MM.1S (cell line): ENCODE data around the gene ERMAP.

Experiments
- EZH2 ChIP-seq: fragments of 300-600 bp; sonication (generic); optimal IDR thresholded peaks from 2 replicates; pipeline ENCODE3; 2017; ENCODE audit warnings: low read depth, mild to moderate bottlenecking, antibody characterized with exemption, low read length, mixed read lengths
- EZH2phosphoT487 ChIP-seq: fragments of 300-600 bp; sonication (generic); IDR thresholded peaks from 2 replicates; pipeline ENCODE4 v1.6.1; 2018; ENCODE audit warnings: antibody characterized with exemption, low read length
- TF ChIP-seq, protein P1 (sequence below): fragments of 300-600 bp; sonication (generic); IDR thresholded peaks from 2 replicates; pipeline ENCODE4 v1.5.1; 2016; ENCODE audit warnings: antibody characterized with exemption, low read length, mixed read lengths

DNA sequence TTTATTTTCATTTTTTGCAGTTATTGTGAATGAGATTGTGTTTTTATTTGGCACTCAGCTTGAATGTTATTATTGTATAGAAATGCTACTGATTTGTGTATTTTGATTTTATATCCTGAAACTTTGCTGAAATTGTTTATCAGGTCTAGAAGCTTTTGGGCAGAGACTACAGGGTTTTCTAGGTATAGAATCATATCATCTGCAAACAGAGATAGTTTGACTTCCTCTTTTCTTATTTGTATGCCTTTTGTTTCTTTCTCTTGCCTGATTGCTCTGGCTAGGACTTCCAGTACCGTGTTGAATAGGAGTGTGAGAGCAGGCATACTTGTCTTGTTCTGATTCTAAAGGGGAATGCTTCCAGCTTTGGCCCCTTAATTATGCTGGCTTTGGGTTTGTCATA lies 56.7 kb downstream of the ERMAP start:
- TF ChIP-seq, protein P1, sequence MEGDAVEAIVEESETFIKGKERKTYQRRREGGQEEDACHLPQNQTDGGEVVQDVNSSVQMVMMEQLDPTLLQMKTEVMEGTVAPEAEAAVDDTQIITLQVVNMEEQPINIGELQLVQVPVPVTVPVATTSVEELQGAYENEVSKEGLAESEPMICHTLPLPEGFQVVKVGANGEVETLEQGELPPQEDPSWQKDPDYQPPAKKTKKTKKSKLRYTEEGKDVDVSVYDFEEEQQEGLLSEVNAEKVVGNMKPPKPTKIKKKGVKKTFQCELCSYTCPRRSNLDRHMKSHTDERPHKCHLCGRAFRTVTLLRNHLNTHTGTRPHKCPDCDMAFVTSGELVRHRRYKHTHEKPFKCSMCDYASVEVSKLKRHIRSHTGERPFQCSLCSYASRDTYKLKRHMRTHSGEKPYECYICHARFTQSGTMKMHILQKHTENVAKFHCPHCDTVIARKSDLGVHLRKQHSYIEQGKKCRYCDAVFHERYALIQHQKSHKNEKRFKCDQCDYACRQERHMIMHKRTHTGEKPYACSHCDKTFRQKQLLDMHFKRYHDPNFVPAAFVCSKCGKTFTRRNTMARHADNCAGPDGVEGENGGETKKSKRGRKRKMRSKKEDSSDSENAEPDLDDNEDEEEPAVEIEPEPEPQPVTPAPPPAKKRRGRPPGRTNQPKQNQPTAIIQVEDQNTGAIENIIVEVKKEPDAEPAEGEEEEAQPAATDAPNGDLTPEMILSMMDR, result no peak
- no peak for TF ChIP-seq EZH2
- no peak for TF ChIP-seq EZH2phosphoT487
